Keratinocyte (primary cell): Measurements from ENCODE around the gene ERMARD. TPM values are rescaled to one million over a fixed set of nuclear protein-coding genes. Genes with fewer than 3 reads are reported as not detected.

Experiments used
- DNase-seq: peaks from one replicate; pipeline ENCODE4 v3.0.0-alpha.2; 2011; ENCODE audit warnings: low read depth, missing footprints, low spot score
- FAIRE-seq: peaks from 2 replicates; lab custom pipeline; 2011; peaks lifted over from hg19 to GRCh38; lab: Jason Lieb, UNC
- H2AFZ ChIP-seq: 2 replicates; pipeline ENCODE4 v1.6.0; 2012; ENCODE audit warnings: low read length, control low read depth, inconsistent platforms; ENCODE audit not compliant: control insufficient read depth
- H3K27ac ChIP-seq: 2 replicates; pipeline ENCODE4 v1.5.1; 2011; ENCODE audit warnings: low read length; ENCODE audit not compliant: control insufficient read depth, insufficient read depth
- H3K27me3 ChIP-seq: 3 replicates; pipeline ENCODE4 v1.6.0; 2011; ENCODE audit warnings: low read length; ENCODE audit not compliant: control insufficient read depth, insufficient read depth; ENCODE audit errors: extremely low read depth
- H3K36me3 ChIP-seq, 2 experiments: 2 replicates in 1 of 2; 3 replicates in 1 of 2; pipeline ENCODE4 v1.5.1; 2011; ENCODE audit warnings: low read length in 2 of 2, mild to moderate bottlenecking in 1 of 2; ENCODE audit not compliant: control insufficient read depth in 2 of 2, insufficient read depth in 2 of 2; ENCODE audit errors: extremely low read depth in 1 of 2
- H3K4me1 ChIP-seq: 3 replicates; pipeline ENCODE4 v1.5.1; 2011; ENCODE audit warnings: low read length; ENCODE audit not compliant: control insufficient read depth, insufficient read depth; ENCODE audit errors: extremely low read depth
- H3K4me2 ChIP-seq: 3 replicates; pipeline ENCODE4 v1.6.0; 2011; ENCODE audit warnings: low read depth, low read length; ENCODE audit not compliant: control insufficient read depth, insufficient read depth; ENCODE audit errors: extremely low read depth
- H3K4me3 ChIP-seq, 3 experiments: fragments of 200-600 bp in 1 of 3; sonication (generic) in 1 of 3; 2 replicates in 2 of 3; 3 replicates in 1 of 3; pipeline ENCODE4 v1.5.1; 2011 to 2016; ENCODE audit warnings: low read length in 3 of 3, mild to moderate bottlenecking in 3 of 3, control low read depth in 2 of 3, inconsistent platforms in 1 of 3, low read depth in 1 of 3, mixed read lengths in 1 of 3, mixed run types in 1 of 3, moderate library complexity in 1 of 3; ENCODE audit not compliant: control insufficient read depth in 2 of 3, insufficient read depth in 2 of 3; ENCODE audit errors: extremely low read depth in 1 of 3
- H3K79me2 ChIP-seq: 2 replicates; pipeline ENCODE4 v1.6.0; 2012; ENCODE audit warnings: low read length; ENCODE audit not compliant: control insufficient read depth, insufficient read depth
- H3K9ac ChIP-seq: 3 replicates; pipeline ENCODE4 v1.6.0; 2011; ENCODE audit warnings: low read length; ENCODE audit not compliant: control insufficient read depth, insufficient read depth; ENCODE audit errors: extremely low read depth
- H3K9me1 ChIP-seq: 3 replicates; pipeline ENCODE4 v1.6.0; 2011; ENCODE audit warnings: low read length; ENCODE audit not compliant: control insufficient read depth, insufficient read depth; ENCODE audit errors: extremely low read depth
- H3K9me3 ChIP-seq: 2 replicates; pipeline ENCODE4 v1.5.1; 2012; ENCODE audit warnings: low read depth, low read length; ENCODE audit not compliant: control insufficient read depth
- H4K20me1 ChIP-seq: 3 replicates; pipeline ENCODE4 v1.6.0; 2011; ENCODE audit warnings: low read length; ENCODE audit not compliant: control insufficient read depth, insufficient read depth; ENCODE audit errors: extremely low read depth
- CTCF ChIP-seq, 3 experiments: IDR thresholded peaks in 1 of 3; conservative IDR thresholded peaks in 1 of 3; optimal IDR thresholded peaks in 1 of 3; 2 replicates in 2 of 3; 3 replicates in 1 of 3; pipeline versions ENCODE3 to v1.5.1; 2011; ENCODE audit warnings: low read length in 3 of 3, mild to moderate bottlenecking in 3 of 3, moderate library complexity in 2 of 3, control low read depth in 1 of 3, inconsistent platforms in 1 of 3; ENCODE audit not compliant: insufficient read depth in 2 of 3; ENCODE audit errors: extremely low read depth in 1 of 3
- EZH2 ChIP-seq: IDR thresholded peaks from one replicate; pipeline ENCODE4 v1.6.1; 2012; ENCODE audit warnings: inconsistent platforms, mild to moderate bottlenecking, low read length, moderate library complexity
- dilution Hi-C: fragments of 300-500 bp; cut with MboI; formaldehyde crosslinking; loops from one replicate; pipeline ENCODE4 v1.7.0; 2020; ENCODE audit warnings: low sequenced_read_pairs; ENCODE audit not compliant: extremely low pct_ligation_motif_present
- polyA plus RNA-seq, 5 experiments: library from polyadenylated mRNA; depleted of rRNA in 3 of 5; stranded (reverse) in 3 of 5; stranded (forward) in 1 of 5; unstranded in 1 of 5; fragments of >200 nt; gene quantifications; 1 replicate in 1 of 5; 2 replicates in 3 of 5; 3 replicates in 1 of 5; pipeline versions ENCODE4 v1.2.1 to v1.2.3, GENCODE V29; 2011 to 2012; ENCODE audit warnings: missing spikeins in 2 of 5, low read depth in 1 of 5, low replicate concordance in 1 of 5

Gene ERMARD
- polyA plus RNA-seq, 1 donor (not counting 4 experiments of a cell fraction or from before 2014, with no cell fraction given), result 37.9 TPM

GRCh38 chr6:169802790-169803189 lies 51.4 kb downstream of the ERMARD start:
- peaks cover 3% of the 10 kb centered on the region for H3K4me1 ChIP-seq
- DNase-seq, result no peak
- H3K4me2 ChIP-seq, result no peak overlapping the region
- H3K4me3 ChIP-seq, result no peak overlapping the region
- H3K27me3 ChIP-seq, result peaks cover 7% of the 10 kb centered on the region
- no peaks in the 10 kb centered on the region for H3K9me1 ChIP-seq
- H3K9me3 ChIP-seq, result no peaks in the 10 kb centered on the region
- H4K20me1 ChIP-seq, result no peaks in the 10 kb centered on the region
- no peaks in the 10 kb centered on the region for H3K79me2 ChIP-seq
- no peak overlapping the region for H3K9ac ChIP-seq
- no peak overlapping the region for H3K27ac ChIP-seq
- H2AFZ ChIP-seq, result no peak overlapping the region
- TF ChIP-seq EZH2 (no peak), CTCF (optimal IDR thresholded peaks at IDR 0.05 in 1 of 3, IDR thresholded peaks at IDR 0.05 in 1 of 3, conservative IDR thresholded peaks at IDR 0.05 in 1 of 3; ENCODE audit: extremely low read depth in 1 of 3, insufficient read depth in 2 of 3, low read length in 3 of 3) (no peak)
- FAIRE-seq, result no peak
- dilution Hi-C loops, result no loop called here
- no peaks in the 10 kb centered on the region for H3K36me3 ChIP-seq

- FAIRE-seq, result no peak
- no peak overlapping the region for H3K27ac ChIP-seq
Observed at GRCh38 chr6:169803271-169803811, 51.9 kb downstream of the ERMARD start.

More at GRCh38 chr6:169803271-169803811, 51.9 kb downstream of the ERMARD start:
- Histone ChIP-seq H3K36me3 (no peaks in the 10 kb centered on the region), H4K20me1 (no peaks in the 10 kb centered on the region), H3K4me2 (no peak overlapping the region), H3K4me3 (no peak overlapping the region), H3K9me3 (no peaks in the 10 kb centered on the region), H2AFZ (no peak overlapping the region), H3K4me1 (peaks cover 3% of the 10 kb centered on the region), H3K79me2 (no peaks in the 10 kb centered on the region), H3K9me1 (no peaks in the 10 kb centered on the region), H3K27me3 (peaks cover 7% of the 10 kb centered on the region), H3K9ac (no peak overlapping the region)
- dilution Hi-C loops, result no loop called here
- DNase-seq, result no peak
- TF ChIP-seq CTCF (optimal IDR thresholded peaks at IDR 0.05 in 1 of 3, IDR thresholded peaks at IDR 0.05 in 1 of 3, conservative IDR thresholded peaks at IDR 0.05 in 1 of 3; ENCODE audit: extremely low read depth in 1 of 3, insufficient read depth in 2 of 3, low read length in 3 of 3) (no peak), EZH2 (no peak)
